ENCODE measurements around the gene ADAM15. TPM values are rescaled to one million over a fixed set of nuclear protein-coding genes. Genes with fewer than 3 reads are reported as not detected.

The ADAM15 gene
- polyA plus RNA-seq, 1 donor: 38.6 TPM

DNA sequence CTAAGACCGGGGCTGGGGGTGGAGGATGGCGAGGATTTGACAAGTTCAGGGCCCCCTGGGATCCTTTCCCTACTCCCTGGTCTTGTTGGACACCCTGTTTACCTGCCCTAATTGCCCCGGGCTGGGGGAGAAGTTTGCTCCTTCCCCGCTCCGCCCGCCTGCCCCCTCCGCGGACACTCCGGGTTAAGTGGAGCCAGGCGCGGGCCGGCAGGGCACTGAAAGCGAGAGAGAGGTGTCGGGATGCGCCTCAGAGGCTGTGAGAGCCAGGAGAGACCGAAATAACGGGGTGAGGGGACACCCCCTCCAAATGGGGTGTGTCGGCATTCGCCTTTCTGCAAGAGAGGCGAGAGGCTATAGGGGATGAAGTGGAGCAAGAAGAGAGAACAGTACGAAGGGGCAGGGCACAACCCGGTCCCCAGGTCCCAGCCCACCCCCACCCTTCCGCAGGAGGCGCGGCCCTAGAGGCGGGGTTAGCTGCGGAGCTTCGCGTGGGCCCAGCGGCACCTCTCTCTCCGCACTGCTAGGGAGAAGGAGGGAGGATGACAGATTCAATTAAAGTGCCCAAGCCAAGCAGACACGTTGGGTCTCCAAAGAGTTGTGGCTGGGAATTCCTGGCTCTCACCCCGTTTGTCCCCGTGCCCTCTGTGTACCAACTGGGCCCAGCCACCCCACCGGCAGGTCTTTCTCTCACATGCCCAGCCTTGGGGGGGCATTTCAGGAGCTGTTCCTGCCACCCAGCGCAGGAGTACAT is 31.4 kb downstream of the ADAM15 start:
- H3K36me3 ChIP-seq (ENCODE audit: control insufficient read depth, insufficient read depth, low read length): no peaks in the 10 kb centered on the region
- H3K27ac ChIP-seq (ENCODE audit: low read length): no peak overlapping the region
- H3K4me3 ChIP-seq (ENCODE audit: low read length): no peak overlapping the region
- peaks cover 13% of the 10 kb centered on the region for H3K9me3 ChIP-seq (ENCODE audit: control insufficient read depth, low read depth, low read length)
- DNase-seq: no peak
- WGBS (ENCODE audit: insufficient coverage, low lambda C conversion rate): no CpG with 5 or more reads among the region's 36 CpGs
- peaks cover 69% of the 10 kb centered on the region for H3K4me1 ChIP-seq (ENCODE audit: control insufficient read depth, insufficient read depth, low read length)
- peaks cover 53% of the 10 kb centered on the region for H3K27me3 ChIP-seq (ENCODE audit: control insufficient read depth, insufficient read depth, low read length)

GRCh38 chr1:155083052-155083541 is 32.0 kb downstream of the ADAM15 start:
- DNase-seq: peak; percentile 70 to 83
- Histone ChIP-seq H3K36me3 (ENCODE audit: control insufficient read depth, insufficient read depth, low read length) (no peaks in the 10 kb centered on the region), H3K4me3 (ENCODE audit: low read length) (no peak overlapping the region), H3K27me3 (ENCODE audit: control insufficient read depth, insufficient read depth, low read length) (peaks cover 53% of the 10 kb centered on the region), H3K4me1 (ENCODE audit: control insufficient read depth, insufficient read depth, low read length) (peaks cover 63% of the 10 kb centered on the region), H3K9me3 (ENCODE audit: control insufficient read depth, low read depth, low read length) (peaks cover 13% of the 10 kb centered on the region), H3K27ac (ENCODE audit: low read length) (no peak overlapping the region)
- WGBS (ENCODE audit: insufficient coverage, low lambda C conversion rate): no CpG with 5 or more reads among the region's 6 CpGs

GRCh38 chr1:155083865-155084721 is 33.0 kb downstream of the ADAM15 start:
- Histone ChIP-seq H3K36me3 (ENCODE audit: control insufficient read depth, insufficient read depth, low read length) (no peaks in the 10 kb centered on the region), H3K4me1 (ENCODE audit: control insufficient read depth, insufficient read depth, low read length) (peaks cover 56% of the 10 kb centered on the region), H3K27me3 (ENCODE audit: control insufficient read depth, insufficient read depth, low read length) (peaks cover 51% of the 10 kb centered on the region), H3K4me3 (ENCODE audit: low read length) (peak overlapping the region; percentile 74), H3K27ac (ENCODE audit: low read length) (no peak overlapping the region), H3K9me3 (ENCODE audit: control insufficient read depth, low read depth, low read length) (peaks cover 13% of the 10 kb centered on the region)
- no peak for DNase-seq
- WGBS (ENCODE audit: insufficient coverage, low lambda C conversion rate): no CpG with 5 or more reads among the region's 21 CpGs

GRCh38 chr1:155084722-155085503 is 33.8 kb downstream of the ADAM15 start:
- no peaks in the 10 kb centered on the region for H3K36me3 ChIP-seq (ENCODE audit: control insufficient read depth, insufficient read depth, low read length)
- H3K9me3 ChIP-seq (ENCODE audit: control insufficient read depth, low read depth, low read length): peaks cover 12% of the 10 kb centered on the region
- peak; percentile 94 to 99 for DNase-seq
- no CpG with 5 or more reads among the region's 67 CpGs for WGBS (ENCODE audit: insufficient coverage, low lambda C conversion rate)
- peaks cover 51% of the 10 kb centered on the region for H3K4me1 ChIP-seq (ENCODE audit: control insufficient read depth, insufficient read depth, low read length)
- peak overlapping the region; percentile 91 for H3K27ac ChIP-seq (ENCODE audit: low read length)
- peaks cover 42% of the 10 kb centered on the region for H3K27me3 ChIP-seq (ENCODE audit: control insufficient read depth, insufficient read depth, low read length)
- peak overlapping the region; percentile 74 for H3K4me3 ChIP-seq (ENCODE audit: low read length)

- no CpG with 5 or more reads among the region's 32 CpGs for WGBS (ENCODE audit: insufficient coverage, low lambda C conversion rate)
- peak in 1 of 2 donors; percentile 66 for DNase-seq
- H3K27me3 ChIP-seq (ENCODE audit: control insufficient read depth, insufficient read depth, low read length): peaks cover 35% of the 10 kb centered on the region
- H3K27ac ChIP-seq (ENCODE audit: low read length): peak overlapping the region; percentile 91
- peaks cover 44% of the 10 kb centered on the region for H3K4me1 ChIP-seq (ENCODE audit: control insufficient read depth, insufficient read depth, low read length)
- H3K36me3 ChIP-seq (ENCODE audit: control insufficient read depth, insufficient read depth, low read length): no peaks in the 10 kb centered on the region
- peaks cover 6% of the 10 kb centered on the region for H3K9me3 ChIP-seq (ENCODE audit: control insufficient read depth, low read depth, low read length)
- peak overlapping the region; percentile 74 for H3K4me3 ChIP-seq (ENCODE audit: low read length)
Measured at GRCh38 chr1:155085504-155086127, 34.5 kb downstream of the ADAM15 start.

DNA sequence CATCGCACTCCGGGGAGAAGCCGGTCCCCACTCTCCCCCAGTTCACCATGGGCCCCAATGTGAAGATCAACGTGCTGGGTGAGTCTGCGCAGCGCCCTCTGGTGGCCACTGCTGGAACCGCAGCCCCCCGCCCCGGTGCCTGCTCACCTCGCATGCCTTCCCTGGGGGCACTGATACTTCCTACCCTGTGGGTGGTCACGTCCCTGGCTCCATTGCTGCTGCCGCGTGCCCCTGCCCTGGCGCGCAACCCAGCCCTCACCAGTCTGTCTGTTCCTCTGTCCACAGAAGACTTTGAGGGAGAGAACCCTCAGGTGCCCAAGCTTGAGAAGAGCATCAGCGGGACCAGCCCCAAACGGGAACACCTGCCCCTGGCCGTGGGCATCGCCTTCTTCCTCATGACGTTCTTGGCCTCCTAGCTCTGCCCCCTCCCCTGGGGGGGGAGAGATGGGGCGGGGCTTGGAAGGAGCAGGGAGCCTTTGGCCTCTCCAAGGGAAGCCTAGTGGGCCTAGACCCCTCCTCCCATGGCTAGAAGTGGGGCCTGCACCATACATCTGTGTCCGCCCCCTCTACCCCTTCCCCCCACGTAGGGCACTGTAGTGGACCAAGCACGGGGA is 35.1 kb downstream of the ADAM15 start:
- Histone ChIP-seq H3K27ac (ENCODE audit: low read length) (no peak overlapping the region), H3K4me3 (ENCODE audit: low read length) (peak overlapping the region; percentile 74), H3K9me3 (ENCODE audit: control insufficient read depth, low read depth, low read length) (peaks cover 3% of the 10 kb centered on the region), H3K36me3 (ENCODE audit: control insufficient read depth, insufficient read depth, low read length) (no peaks in the 10 kb centered on the region), H3K27me3 (ENCODE audit: control insufficient read depth, insufficient read depth, low read length) (peaks cover 29% of the 10 kb centered on the region), H3K4me1 (ENCODE audit: control insufficient read depth, insufficient read depth, low read length) (peaks cover 41% of the 10 kb centered on the region)
- peak in 1 of 2 donors; percentile 62 for DNase-seq
- no CpG with 5 or more reads among the region's 24 CpGs for WGBS (ENCODE audit: insufficient coverage, low lambda C conversion rate)

DNA sequence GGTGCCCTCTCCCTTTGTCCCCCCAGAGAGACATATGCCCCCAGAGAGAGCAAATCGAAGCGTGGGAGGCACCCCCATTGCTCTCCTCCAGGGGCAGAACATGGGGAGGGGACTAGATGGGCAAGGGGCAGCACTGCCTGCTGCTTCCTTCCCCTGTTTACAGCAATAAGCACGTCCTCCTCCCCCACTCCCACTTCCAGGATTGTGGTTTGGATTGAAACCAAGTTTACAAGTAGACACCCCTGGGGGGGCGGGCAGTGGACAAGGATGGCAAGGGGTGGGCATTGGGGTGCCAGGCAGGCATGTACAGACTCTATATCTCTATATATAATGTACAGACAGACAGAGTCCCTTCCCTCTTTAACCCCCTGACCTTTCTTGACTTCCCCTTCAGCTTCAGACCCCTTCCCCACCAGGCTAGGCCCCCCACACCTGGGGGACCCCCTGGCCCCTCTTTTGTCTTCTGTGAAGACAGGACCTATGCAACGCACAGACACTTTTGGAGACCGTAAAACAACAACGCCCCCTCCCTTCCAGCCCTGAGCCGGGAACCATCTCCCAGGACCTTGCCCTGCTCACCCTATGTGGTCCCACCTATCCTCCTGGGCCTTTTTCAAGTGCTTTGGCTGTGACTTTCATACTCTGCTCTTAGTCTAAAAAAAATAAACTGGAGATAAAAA is 35.9 kb downstream of the ADAM15 start:
- no peak for DNase-seq
- H3K4me1 ChIP-seq (ENCODE audit: control insufficient read depth, insufficient read depth, low read length): peaks cover 45% of the 10 kb centered on the region
- no CpG with 5 or more reads among the region's 8 CpGs for WGBS (ENCODE audit: insufficient coverage, low lambda C conversion rate)
- H3K9me3 ChIP-seq (ENCODE audit: control insufficient read depth, low read depth, low read length): peaks cover 3% of the 10 kb centered on the region
- H3K27me3 ChIP-seq (ENCODE audit: control insufficient read depth, insufficient read depth, low read length): peaks cover 21% of the 10 kb centered on the region
- H3K36me3 ChIP-seq (ENCODE audit: control insufficient read depth, insufficient read depth, low read length): no peaks in the 10 kb centered on the region
- no peak overlapping the region for H3K27ac ChIP-seq (ENCODE audit: low read length)
- H3K4me3 ChIP-seq (ENCODE audit: low read length): no peak overlapping the region

DNA sequence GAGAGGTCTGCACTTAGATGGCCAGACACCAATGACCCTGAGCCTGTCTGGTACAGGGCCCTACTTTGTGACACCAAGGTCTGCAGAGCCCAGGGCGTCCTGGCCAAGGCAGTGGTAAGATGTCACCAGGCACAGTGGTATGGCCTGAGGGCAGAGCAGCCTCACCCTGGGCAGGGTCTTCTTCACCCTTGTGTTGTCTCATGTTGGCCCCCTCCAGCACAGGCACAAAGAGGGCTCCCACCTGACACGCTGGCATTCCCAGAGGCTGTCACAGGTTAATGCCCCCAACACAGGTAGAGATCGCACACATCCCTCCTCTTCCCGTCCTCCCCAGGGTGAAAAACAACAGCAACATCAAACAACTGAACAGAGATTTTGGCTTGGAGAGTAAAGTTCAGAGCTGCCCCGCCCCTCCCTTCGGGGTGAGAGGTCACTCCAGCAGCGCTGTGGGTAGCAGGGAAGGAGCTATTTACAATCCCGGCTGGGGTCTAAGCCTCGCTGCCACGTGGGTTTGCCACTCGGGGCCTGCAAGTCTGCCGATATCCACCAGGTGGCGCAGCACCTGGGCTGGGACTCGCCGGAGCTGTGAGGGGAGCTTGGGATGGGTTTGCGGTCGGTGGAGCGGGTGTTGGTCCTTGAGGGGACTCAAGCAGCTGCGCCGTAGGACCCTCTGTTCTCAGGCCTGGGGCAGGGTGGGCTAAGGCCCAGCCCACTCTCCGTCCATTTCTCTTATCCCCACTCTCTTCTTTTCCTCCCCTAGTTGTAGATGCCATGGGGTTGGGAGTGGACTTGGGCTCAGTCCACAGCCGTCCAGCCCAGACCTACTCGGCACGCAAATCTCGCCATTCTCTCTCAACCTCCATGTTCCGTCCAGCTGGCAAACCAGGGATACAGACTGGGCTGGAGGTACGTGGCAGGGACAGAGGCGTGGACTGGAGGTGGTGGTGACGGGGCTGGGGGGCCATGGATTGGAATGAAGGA is 40.2 kb downstream of the ADAM15 start:
- no peak overlapping the region for H3K4me3 ChIP-seq (ENCODE audit: low read length)
- DNase-seq: peak; percentile 68 to 79
- H3K4me1 ChIP-seq (ENCODE audit: control insufficient read depth, insufficient read depth, low read length): peaks cover 20% of the 10 kb centered on the region
- no peaks in the 10 kb centered on the region for H3K9me3 ChIP-seq (ENCODE audit: control insufficient read depth, low read depth, low read length)
- no CpG with 5 or more reads among the region's 29 CpGs for WGBS (ENCODE audit: insufficient coverage, low lambda C conversion rate)
- no peak overlapping the region for H3K27ac ChIP-seq (ENCODE audit: low read length)
- no peaks in the 10 kb centered on the region for H3K36me3 ChIP-seq (ENCODE audit: control insufficient read depth, insufficient read depth, low read length)
- no peaks in the 10 kb centered on the region for H3K27me3 ChIP-seq (ENCODE audit: control insufficient read depth, insufficient read depth, low read length)
